Measurements from ENCODE around the gene SPAG16. TPM values are rescaled to one million over a fixed set of nuclear protein-coding genes. Genes with fewer than 3 reads are reported as not detected.

SPAG16 gene
- total RNA-seq, 1 donor from 2014 or later: 18.7 TPM

DNA sequence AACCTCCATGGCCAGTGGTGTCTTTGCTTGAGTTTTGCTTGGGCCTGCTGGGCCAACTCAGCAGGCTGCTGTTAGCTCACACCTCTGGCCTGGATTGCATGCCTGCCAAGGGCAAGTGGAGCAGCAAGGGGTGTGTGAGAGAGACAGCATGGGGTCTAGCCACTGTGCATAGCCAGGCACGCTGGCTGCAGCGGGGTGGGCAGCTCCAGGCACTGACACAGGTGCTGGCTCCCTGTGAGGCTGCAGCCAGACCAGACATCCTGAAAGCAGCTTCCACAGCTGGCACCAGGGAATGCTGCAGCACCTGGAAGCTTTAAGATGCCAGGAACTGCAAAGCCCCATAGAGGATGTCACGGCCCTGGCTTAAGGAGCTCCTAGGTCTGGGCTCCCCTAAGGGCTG is 750.2 kb downstream of the SPAG16 start:
- H3K9me3 Mint-ChIP-seq (ENCODE audit: low read depth): peaks cover 3% of the 10 kb centered on the region
- H3K4me1 Mint-ChIP-seq (ENCODE audit: low read depth): no peaks in the 10 kb centered on the region
- DNase-seq (ENCODE audit: low spot score): no peak
- no peak overlapping the region for H3K27ac Mint-ChIP-seq (ENCODE audit: unreplicated experiment)
- H3K36me3 Mint-ChIP-seq (ENCODE audit: low read depth): no peaks in the 10 kb centered on the region
- TF ChIP-seq, protein P1, sequence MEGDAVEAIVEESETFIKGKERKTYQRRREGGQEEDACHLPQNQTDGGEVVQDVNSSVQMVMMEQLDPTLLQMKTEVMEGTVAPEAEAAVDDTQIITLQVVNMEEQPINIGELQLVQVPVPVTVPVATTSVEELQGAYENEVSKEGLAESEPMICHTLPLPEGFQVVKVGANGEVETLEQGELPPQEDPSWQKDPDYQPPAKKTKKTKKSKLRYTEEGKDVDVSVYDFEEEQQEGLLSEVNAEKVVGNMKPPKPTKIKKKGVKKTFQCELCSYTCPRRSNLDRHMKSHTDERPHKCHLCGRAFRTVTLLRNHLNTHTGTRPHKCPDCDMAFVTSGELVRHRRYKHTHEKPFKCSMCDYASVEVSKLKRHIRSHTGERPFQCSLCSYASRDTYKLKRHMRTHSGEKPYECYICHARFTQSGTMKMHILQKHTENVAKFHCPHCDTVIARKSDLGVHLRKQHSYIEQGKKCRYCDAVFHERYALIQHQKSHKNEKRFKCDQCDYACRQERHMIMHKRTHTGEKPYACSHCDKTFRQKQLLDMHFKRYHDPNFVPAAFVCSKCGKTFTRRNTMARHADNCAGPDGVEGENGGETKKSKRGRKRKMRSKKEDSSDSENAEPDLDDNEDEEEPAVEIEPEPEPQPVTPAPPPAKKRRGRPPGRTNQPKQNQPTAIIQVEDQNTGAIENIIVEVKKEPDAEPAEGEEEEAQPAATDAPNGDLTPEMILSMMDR (IDR thresholded peaks at IDR 0.05): no peak
- H3K27me3 Mint-ChIP-seq (ENCODE audit: low read depth): no peaks in the 10 kb centered on the region
- H3K4me3 Mint-ChIP-seq (ENCODE audit: unreplicated experiment): no peak overlapping the region

DNA sequence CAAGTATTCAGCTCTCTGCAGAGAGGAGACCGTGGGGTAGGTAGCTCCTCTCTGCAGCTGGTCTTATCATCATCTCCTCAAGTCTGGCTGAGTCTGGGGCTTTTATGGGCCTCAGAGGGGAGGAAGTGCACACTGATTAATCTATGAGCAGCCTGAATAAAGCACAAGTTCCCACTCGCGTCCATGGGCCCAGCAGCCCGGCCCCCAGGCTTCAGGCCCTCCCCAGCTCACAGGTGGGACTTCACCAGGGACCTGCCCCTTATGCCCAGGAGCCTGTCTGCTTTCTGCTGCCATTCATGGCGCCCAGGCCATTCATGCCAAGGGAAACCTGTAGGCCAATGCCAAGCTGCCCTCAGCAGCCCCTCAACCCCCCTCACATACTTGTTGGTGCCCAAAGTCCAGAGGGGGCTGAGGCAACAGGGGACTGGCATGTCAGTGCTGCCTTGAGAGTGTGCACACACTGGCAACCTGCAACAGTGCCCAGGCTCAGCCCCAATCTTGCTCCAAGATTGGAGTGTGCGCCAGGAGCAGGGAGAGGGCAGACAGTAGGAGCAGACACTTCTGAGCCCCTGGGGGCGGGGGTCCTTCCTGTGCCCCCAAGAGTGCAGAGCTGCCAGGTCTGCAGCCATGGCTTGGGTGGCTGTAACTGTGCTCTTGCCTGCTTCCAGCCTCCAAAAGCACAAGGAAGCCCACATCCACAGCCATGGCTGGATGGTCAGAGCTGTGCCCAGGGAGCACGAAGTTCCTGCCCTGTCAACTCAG is 751.0 kb downstream of the SPAG16 start:
- Mint-ChIP-seq H3K4me1 (ENCODE audit: low read depth) (no peaks in the 10 kb centered on the region), H3K4me3 (ENCODE audit: unreplicated experiment) (no peak overlapping the region), H3K9me3 (ENCODE audit: low read depth) (peaks cover 9% of the 10 kb centered on the region), H3K27me3 (ENCODE audit: low read depth) (no peaks in the 10 kb centered on the region), H3K36me3 (ENCODE audit: low read depth) (peaks cover 1% of the 10 kb centered on the region), H3K27ac (ENCODE audit: unreplicated experiment) (no peak overlapping the region)
- TF ChIP-seq, protein P1 (IDR thresholded peaks at IDR 0.05): no peak
- no peak for DNase-seq (ENCODE audit: low spot score)

DNA sequence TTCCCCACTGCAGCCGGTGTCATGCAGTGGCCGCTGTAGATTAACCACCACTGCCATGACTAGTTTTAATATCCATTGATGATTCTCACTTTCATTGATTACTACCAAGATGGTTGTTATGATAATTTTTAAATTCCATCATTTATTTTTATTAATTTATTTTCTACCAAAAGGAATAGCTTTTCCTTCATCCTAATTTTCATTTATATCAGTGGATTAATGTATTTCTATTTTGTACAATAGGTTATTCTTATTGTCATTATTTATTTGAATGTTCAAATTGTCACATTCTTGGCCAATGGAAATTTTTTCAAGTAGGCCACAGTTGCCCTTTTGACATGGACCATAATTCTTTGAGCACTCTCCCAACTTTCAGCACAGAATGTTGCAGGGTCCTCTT is 751.7 kb downstream of the SPAG16 start:
- peaks cover 3% of the 10 kb centered on the region for H3K36me3 Mint-ChIP-seq (ENCODE audit: low read depth)
- TF ChIP-seq, protein P1 (IDR thresholded peaks at IDR 0.05): no peak
- peaks cover 10% of the 10 kb centered on the region for H3K9me3 Mint-ChIP-seq (ENCODE audit: low read depth)
- no peaks in the 10 kb centered on the region for H3K27me3 Mint-ChIP-seq (ENCODE audit: low read depth)
- H3K4me1 Mint-ChIP-seq (ENCODE audit: low read depth): no peaks in the 10 kb centered on the region
- no peak for DNase-seq (ENCODE audit: low spot score)
- H3K4me3 Mint-ChIP-seq (ENCODE audit: unreplicated experiment): no peak overlapping the region
- H3K27ac Mint-ChIP-seq (ENCODE audit: unreplicated experiment): no peak overlapping the region

DNA sequence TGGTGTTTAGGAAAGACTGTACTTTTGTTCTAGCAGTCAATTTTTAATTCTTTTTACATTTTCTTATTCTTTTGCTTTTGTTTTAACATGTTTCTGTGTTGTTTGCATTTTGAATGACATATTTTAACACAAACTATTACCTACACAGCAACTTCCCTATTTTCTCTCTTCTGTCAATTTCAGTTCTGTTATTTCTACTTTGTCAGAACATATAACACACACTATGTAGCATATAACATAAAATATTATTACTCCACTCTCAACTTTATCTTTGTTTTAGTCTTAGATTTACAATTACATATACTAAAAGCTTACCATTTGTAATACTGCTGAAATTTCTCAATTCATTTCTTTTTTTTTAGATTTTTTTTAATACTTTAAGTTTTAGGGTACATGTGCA is 753.9 kb downstream of the SPAG16 start:
- no peak overlapping the region for H3K27ac Mint-ChIP-seq (ENCODE audit: unreplicated experiment)
- no peak overlapping the region for H3K4me3 Mint-ChIP-seq (ENCODE audit: unreplicated experiment)
- H3K4me1 Mint-ChIP-seq (ENCODE audit: low read depth): no peaks in the 10 kb centered on the region
- TF ChIP-seq, protein P1 (IDR thresholded peaks at IDR 0.05): no peak
- peaks cover 9% of the 10 kb centered on the region for H3K36me3 Mint-ChIP-seq (ENCODE audit: low read depth)
- peaks cover 17% of the 10 kb centered on the region for H3K9me3 Mint-ChIP-seq (ENCODE audit: low read depth)
- no peaks in the 10 kb centered on the region for H3K27me3 Mint-ChIP-seq (ENCODE audit: low read depth)
- DNase-seq (ENCODE audit: low spot score): no peak

DNA sequence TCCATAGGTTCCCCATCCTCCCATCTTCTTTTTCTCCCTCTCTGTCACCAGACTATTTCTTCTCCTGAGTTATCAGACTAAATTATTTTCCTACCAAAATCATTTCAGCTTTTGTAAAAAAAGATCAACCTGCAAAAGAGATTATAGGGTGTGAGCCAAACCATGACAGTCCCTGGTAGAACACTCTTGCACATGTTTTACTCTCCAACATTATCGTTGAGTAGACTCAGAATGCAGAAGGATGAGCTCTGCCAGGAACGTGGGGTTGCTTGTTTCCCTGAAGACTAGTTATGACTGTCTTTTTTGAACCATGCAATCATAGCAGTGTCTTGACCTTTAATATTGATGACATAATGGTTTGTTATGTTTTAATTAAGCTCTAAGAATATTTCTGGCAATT is 766.5 kb downstream of the SPAG16 start:
- Mint-ChIP-seq H3K27ac (ENCODE audit: unreplicated experiment) (no peak overlapping the region), H3K36me3 (ENCODE audit: low read depth) (peaks cover 8% of the 10 kb centered on the region), H3K27me3 (ENCODE audit: low read depth) (no peaks in the 10 kb centered on the region), H3K4me3 (ENCODE audit: unreplicated experiment) (no peak overlapping the region), H3K4me1 (ENCODE audit: low read depth) (peaks cover 7% of the 10 kb centered on the region), H3K9me3 (ENCODE audit: low read depth) (peaks cover 15% of the 10 kb centered on the region)
- DNase-seq (ENCODE audit: low spot score): no peak
- TF ChIP-seq, protein P1 (IDR thresholded peaks at IDR 0.05): no peak
